H1 (cell line): Measurements from ENCODE around the gene PRDM2. TPM values are rescaled to one million over a fixed set of nuclear protein-coding genes. Genes with fewer than 3 reads are reported as not detected.
"Not testable (repeated sequence)": the region's sequence is repeated elsewhere in the genome, so short reads cannot be mapped to it uniquely, and the experiment has no call there.

ENCODE experiments used
- CTCF ChIA-PET: fragments of 300-600 bp; sonication (Branson Sonifier 250); formaldehyde crosslinking; loops from one replicate; lab custom pipeline; 2021; ENCODE audit not compliant: partially characterized antibody; lab: Charles Lee
- POLR2A ChIA-PET: fragments of 300-600 bp; sonication (Branson Sonifier 250); formaldehyde crosslinking; loops from one replicate; lab custom pipeline; 2021; ENCODE audit warnings: inconsistent platforms; ENCODE audit not compliant: partially characterized antibody; lab: Charles Lee
- DNase-seq, 2 experiments: peaks; one replicate each; pipeline versions ENCODE4 v3.0.0 to v3.0.0-alpha.2; 2010 to 2022; ENCODE audit warnings: low spot score in 2 of 2, low read depth in 1 of 2, mixed read lengths in 1 of 2
- FAIRE-seq: peaks from 2 replicates; lab custom pipeline; 2011; peaks lifted over from hg19 to GRCh38; lab: Jason Lieb, UNC
- H2AFZ ChIP-seq: 2 replicates; pipeline ENCODE4 v1.8.1; 2012; ENCODE audit warnings: low read length, inconsistent platforms
- H2AK5ac ChIP-seq: 2 replicates; pipeline ENCODE4 v1.6.1; 2013; ENCODE audit warnings: low read depth, low read length
- H2BK120ac ChIP-seq: replicated peaks from 2 replicates; pipeline ENCODE3; 2013; ENCODE audit warnings: low read depth, low read length, inconsistent platforms
- H2BK12ac ChIP-seq: 2 replicates; pipeline ENCODE4 v1.6.1; 2013; ENCODE audit warnings: low read depth, low read length
- H2BK15ac ChIP-seq: 2 replicates; pipeline ENCODE4 v1.6.1; 2013; ENCODE audit warnings: low read length
- H2BK20ac ChIP-seq: 2 replicates; pipeline ENCODE4 v1.6.1; 2013; ENCODE audit warnings: low read length
- H2BK5ac ChIP-seq: 2 replicates; pipeline ENCODE4 v1.6.1; 2013; ENCODE audit warnings: low read depth, low read length
- H3K14ac ChIP-seq: 2 replicates; pipeline ENCODE4 v1.6.1; 2013; ENCODE audit warnings: inconsistent platforms; ENCODE audit not compliant: insufficient read length
- H3K18ac ChIP-seq: 2 replicates; pipeline ENCODE4 v1.6.1; 2013; ENCODE audit warnings: low read length; ENCODE audit errors: extremely low read depth
- H3K23ac ChIP-seq: 2 replicates; pipeline ENCODE4 v1.6.1; 2013; ENCODE audit warnings: inconsistent platforms; ENCODE audit not compliant: insufficient read length
- H3K23me2 ChIP-seq: 2 replicates; pipeline ENCODE4 v1.6.1; 2013; ENCODE audit warnings: low read depth, low read length
- H3K27ac ChIP-seq: 2 replicates; pipeline ENCODE4 v1.6.1; 2011; ENCODE audit warnings: low read depth, low read length, inconsistent platforms
- H3K27me3 ChIP-seq, 4 experiments: replicated peaks in 1 of 4; 1 replicate in 1 of 4; 2 replicates in 3 of 4; pipeline versions ENCODE4 v1.6.1 to v1.8.1; 2011 to 2013; ENCODE audit warnings: low read length in 3 of 4, mild to moderate bottlenecking in 3 of 4, inconsistent platforms in 2 of 4, mixed read lengths in 2 of 4, moderate library complexity in 1 of 4; ENCODE audit not compliant: control insufficient read depth in 3 of 4, insufficient read depth in 3 of 4; ENCODE audit errors: extremely low read depth in 1 of 4
- H3K36me3 ChIP-seq, 4 experiments: 2 replicates each; pipeline versions ENCODE4 v1.6.1 to v1.8.1; 2011 to 2013; ENCODE audit warnings: mild to moderate bottlenecking in 4 of 4, low read length in 3 of 4, moderate library complexity in 2 of 4, control low read depth in 1 of 4, inconsistent platforms in 1 of 4; ENCODE audit not compliant: insufficient read depth in 4 of 4, control insufficient read depth in 2 of 4
- H3K4ac ChIP-seq: replicated peaks from 2 replicates; pipeline ENCODE3; 2013; ENCODE audit warnings: low read length, low read depth, mixed read lengths, inconsistent platforms; ENCODE audit not compliant: insufficient read length
- H3K4me1 ChIP-seq, 4 experiments: replicated peaks in 1 of 4; 1 replicate in 1 of 4; 2 replicates in 3 of 4; pipeline versions ENCODE4 v1.6.1 to v1.8.1; 2011 to 2013; ENCODE audit warnings: low read length in 3 of 4, inconsistent platforms in 2 of 4, mixed read lengths in 1 of 4; ENCODE audit not compliant: insufficient read depth in 4 of 4, control insufficient read depth in 3 of 4
- H3K4me2 ChIP-seq, 2 experiments: 2 replicates each; pipeline versions ENCODE4 v1.6.1 to v1.8.1; 2011 to 2013; ENCODE audit warnings: low read depth in 2 of 2, low read length in 2 of 2, control low read depth in 1 of 2, inconsistent platforms in 1 of 2, mild to moderate bottlenecking in 1 of 2; ENCODE audit not compliant: insufficient read depth in 1 of 2
- H3K4me3 ChIP-seq, 4 experiments: fragments of 200-600, 300-600 bp in 1 of 4; sonication (generic), shearing (Covaris generic), sonication (Bioruptor Twin) in 1 of 4; 2 replicates each; pipeline versions ENCODE4 v1.5.1 to v1.8.1; 2011 to 2016; ENCODE audit warnings: low read length in 4 of 4, low read depth in 3 of 4, control low read depth in 2 of 4, inconsistent platforms in 2 of 4, mild to moderate bottlenecking in 2 of 4, mixed read lengths in 1 of 4, moderate library complexity in 1 of 4; ENCODE audit not compliant: insufficient read depth in 2 of 4; ENCODE audit errors: extremely low read depth in 1 of 4
- H3K56ac ChIP-seq: replicated peaks from 2 replicates; pipeline ENCODE3; 2013; ENCODE audit warnings: low read depth, mild to moderate bottlenecking, mixed read lengths, low read length, inconsistent platforms; ENCODE audit not compliant: insufficient read length
- H3K79me1 ChIP-seq: 2 replicates; pipeline ENCODE4 v1.6.1; 2013; ENCODE audit warnings: low read depth, low read length, control low read depth
- H3K79me2 ChIP-seq, 2 experiments: 2 replicates each; pipeline versions ENCODE4 v1.6.1 to v1.8.1; 2012 to 2013; ENCODE audit warnings: low read length in 2 of 2, mild to moderate bottlenecking in 2 of 2, inconsistent platforms in 1 of 2; ENCODE audit not compliant: insufficient read depth in 2 of 2, control insufficient read depth in 1 of 2
- H3K9ac ChIP-seq, 4 experiments: replicated peaks in 1 of 4; 1 replicate in 1 of 4; 2 replicates in 3 of 4; pipeline versions ENCODE4 v1.6.1 to v1.8.1; 2011 to 2013; ENCODE audit warnings: low read depth in 3 of 4, low read length in 3 of 4, control low read depth in 2 of 4, mild to moderate bottlenecking in 2 of 4, moderate library complexity in 2 of 4, inconsistent platforms in 1 of 4; ENCODE audit errors: extremely low read depth in 1 of 4
- H3K9me3 ChIP-seq, 2 experiments: 2 replicates each; pipeline versions ENCODE4 v1.6.1 to v1.8.1; 2012 to 2013; ENCODE audit warnings: mild to moderate bottlenecking in 2 of 2, moderate library complexity in 2 of 2, control low read depth in 1 of 2, inconsistent platforms in 1 of 2, low read depth in 1 of 2, low read length in 1 of 2, mixed read lengths in 1 of 2; ENCODE audit not compliant: insufficient read depth in 2 of 2
- H4K20me1 ChIP-seq, 2 experiments: replicated peaks in 1 of 2; 2 replicates each; pipeline versions ENCODE3 to v1.8.1; 2011 to 2013; ENCODE audit warnings: inconsistent platforms in 2 of 2, low read length in 2 of 2, mild to moderate bottlenecking in 1 of 2; ENCODE audit not compliant: insufficient read depth in 2 of 2, control insufficient read depth in 1 of 2
- H4K5ac ChIP-seq: 2 replicates; pipeline ENCODE4 v1.6.1; 2013; ENCODE audit warnings: low read length, low read depth, mixed read lengths, inconsistent platforms; ENCODE audit not compliant: insufficient read length
- H4K8ac ChIP-seq: 2 replicates; pipeline ENCODE4 v1.8.0; 2013; ENCODE audit warnings: mild to moderate bottlenecking, moderate library complexity, low read length, inconsistent platforms; ENCODE audit not compliant: insufficient read depth; ENCODE audit errors: extremely low read depth
- H4K91ac ChIP-seq: replicated peaks from 2 replicates; pipeline ENCODE3; 2013; ENCODE audit warnings: low read length, mixed read lengths, inconsistent platforms; ENCODE audit not compliant: insufficient read length
- CTBP2 ChIP-seq: IDR thresholded peaks from 2 replicates; pipeline ENCODE4 v1.7.0; 2011; ENCODE audit warnings: borderline replicate concordance, mild to moderate bottlenecking, moderate library complexity, mixed read lengths, low read length; ENCODE audit not compliant: insufficient read depth, insufficient read length
- WGBS, 2 experiments: shearing (Covaris generic) in 1 of 2; methylation state at CpG; one replicate each; pipeline versions ENCODE4 v1.1.6 to v1.1.7; 2013 to 2015; ENCODE audit warnings: low lambda C conversion rate in 2 of 2, mixed read lengths in 2 of 2, inconsistent platforms in 1 of 2, low coverage in 1 of 2, missing lambda C conversion rate in 1 of 2; ENCODE audit not compliant: insufficient replicate concordance in 2 of 2, insufficient coverage in 1 of 2, insufficient read length in 1 of 2; ENCODE audit errors: extremely low coverage in 1 of 2, missing lambda C conversion rate in 1 of 2; 5-methylcytosine and 5-hydroxymethylcytosine counted together
- polyA plus RNA-seq, 7 experiments: library from polyadenylated mRNA; depleted of rRNA in 3 of 7; stranded (reverse) in 5 of 7; unstranded in 2 of 7; fragments of >200 nt in 5 of 7; fragments of 200-250 nt in 2 of 7; gene quantifications; 1 replicate in 5 of 7; 2 replicates in 1 of 7; 4 replicates in 1 of 7; pipeline versions ENCODE4 v1.2.1 to v1.2.3, GENCODE V29; 2011 to 2013; ENCODE audit warnings: missing spikeins in 2 of 7, mixed read lengths in 2 of 7
- total RNA-seq: library from RNA; stranded (reverse); fragmentation: NEBNext Ultra II Directional; extraction: Animal tissue kit (Norgen Biotek cat#: 25700); gene quantifications from 2 replicates; pipeline ENCODE4 v1.2.1, GENCODE V29; 2021

The PRDM2 gene
- total and polyA plus RNA-seq, 2 of the 8 experiments (the other 6 are each of a cell fraction or from before 2014, with no cell fraction given): 5.8 to 21.2 TPM

GRCh38 chr1:13687151-13687715 lies 12.8 kb upstream of the PRDM2 start:
- Histone ChIP-seq H3K23me2 (no peaks in the 10 kb centered on the region), H4K5ac (no peak overlapping the region), H2BK5ac (no peak overlapping the region), H3K23ac (no peak overlapping the region), H3K27ac (no peak overlapping the region), H4K8ac (no peak overlapping the region), H2AK5ac (no peak overlapping the region), H3K9ac (no peak overlapping the region), H3K4me1 (no peaks in the 10 kb centered on the region), H2AFZ (no peak overlapping the region), H3K4me3 (no peak overlapping the region), H4K20me1 (no peaks in the 10 kb centered on the region), H3K18ac (no peak overlapping the region), H2BK20ac (no peak overlapping the region), H2BK12ac (no peak overlapping the region), H3K9me3 (no peaks in the 10 kb centered on the region), H3K79me2 (no peaks in the 10 kb centered on the region), H3K27me3 (no peaks in the 10 kb centered on the region), H3K56ac (no peak overlapping the region), H3K14ac (no peak overlapping the region), H2BK15ac (no peak overlapping the region), H3K36me3 (no peaks in the 10 kb centered on the region), H2BK120ac (no peak overlapping the region), H3K79me1 (no peaks in the 10 kb centered on the region), H3K4me2 (no peak overlapping the region), H3K4ac (no peak overlapping the region), H4K91ac (no peak overlapping the region)
- ChIA-PET POLR2A (no interaction called here), CTCF (no interaction called here)
- no peak for FAIRE-seq
- 93% methylated on average over 6 of the region's 6 CpGs; no CpG with 5 or more reads in 1 of the 2 experiments for WGBS, 2 experiments
- DNase-seq: no peak
- TF ChIP-seq CTBP2: no peak

- H3K79me2 ChIP-seq, H4K91ac ChIP-seq, H3K79me1 ChIP-seq, DNase-seq, H3K56ac ChIP-seq, H2BK5ac ChIP-seq, H2BK120ac ChIP-seq, H3K4ac ChIP-seq, H3K23me2 ChIP-seq, H2BK20ac ChIP-seq, H2BK15ac ChIP-seq, H3K4me3 ChIP-seq, H3K9me3 ChIP-seq, H4K5ac ChIP-seq, H3K4me1 ChIP-seq, FAIRE-seq, H2AFZ ChIP-seq, H3K27ac ChIP-seq, H3K14ac ChIP-seq, H2BK12ac ChIP-seq, H3K18ac ChIP-seq, H3K9ac ChIP-seq, H3K4me2 ChIP-seq, H3K36me3 ChIP-seq, POLR2A ChIA-PET, H4K8ac ChIP-seq, CTCF ChIA-PET, H2AK5ac ChIP-seq, H3K23ac ChIP-seq, H3K27me3 ChIP-seq, H4K20me1 ChIP-seq: not testable (repeated sequence)
- 85% methylated on average over 6 of the region's 6 CpGs; no CpG with 5 or more reads in 1 of the 2 experiments for WGBS, 2 experiments
These were observed 6.9 kb upstream of the PRDM2 start for GRCh38 chr1:13693094-13693493.
